Prostate gland (tissue), 2 donors: ENCODE results near the gene DNM3. TPM values are rescaled to one million over a fixed set of nuclear protein-coding genes. Genes with fewer than 3 reads are reported as not detected.

Experiments used
- DNase-seq: peaks from one replicate; pipeline ENCODE4 v3.0.0-alpha.2; 2019; ENCODE audit warnings: low spot score
- H3K27ac ChIP-seq, 2 donors: fragments of 200-600 bp; sonication (generic); 2 replicates each; pipeline ENCODE4 v1.5.1; 2017 to 2019
- H3K27me3 ChIP-seq: fragments of 200-600 bp; sonication (generic); replicated peaks from 2 replicates; pipeline ENCODE4 v1.5.1; 2019; ENCODE audit not compliant: insufficient read depth
- H3K36me3 ChIP-seq, 2 donors: fragments of 200-600 bp; sonication (generic); 1 replicate in 1 of 2; 2 replicates in 1 of 2; pipeline versions ENCODE4 v1.5.1 to v1.8.1; 2017 to 2019
- H3K4me1 ChIP-seq: fragments of 200-600 bp; sonication (generic); replicated peaks from 2 replicates; pipeline ENCODE4 v1.5.1; 2019
- H3K4me3 ChIP-seq, 2 donors: fragments of 200-600 bp; sonication (generic); 2 replicates each; pipeline ENCODE4 v1.5.1; 2017 to 2019
- H3K9me3 ChIP-seq: fragments of 200-600 bp; sonication (generic); 2 replicates; pipeline ENCODE4 v1.5.1; 2017
- POLR2A ChIP-seq: fragments of 450-650 bp; IDR thresholded peaks from one replicate; pipeline ENCODE4 v1.6.1; 2016; ENCODE audit warnings: antibody characterized with exemption, mild to moderate bottlenecking
- POLR2AphosphoS5 ChIP-seq: sonication (generic); formaldehyde crosslinking; IDR thresholded peaks from one replicate; pipeline ENCODE4 v1.6.1; 2017; ENCODE audit warnings: antibody characterized with exemption
- WGBS: methylation state at CpG from one replicate; pipeline ENCODE4 v1.1.5; 2018; 5-methylcytosine and 5-hydroxymethylcytosine counted together
- intact Hi-C: fragments of 100-400 bp; cut with DNase I; formaldehyde crosslinking; loops from one replicate; pipeline ENCODE4 v1.14.2; 2022
- total RNA-seq, 2 donors: library from RNA; depleted of rRNA; stranded (reverse); fragments of >200 nt; gene quantifications; one replicate each; pipeline ENCODE4 v1.1.0, GENCODE V29; 2016
- TF ChIP-seq, protein P1 (sequence below), 4 experiments: fragments of 200-600 bp in 2 of 4; fragments of 450-650 bp in 2 of 4; sonication (generic) in 2 of 4; IDR thresholded peaks; 1 replicate in 3 of 4; 2 replicates in 1 of 4; pipeline ENCODE4 v1.5.1; 2016 to 2019; ENCODE audit warnings: antibody characterized with exemption in 4 of 4, mild to moderate bottlenecking in 2 of 4, moderate library complexity in 2 of 4

DNM3 gene
- total RNA-seq, 2 donors from 2014 or later, result 2.3 to 5.3 TPM

- intact Hi-C loops, result no loop called here
- H3K27ac ChIP-seq, result no peak overlapping the region
- H3K27me3 ChIP-seq, result no peaks in the 10 kb centered on the region
- H3K4me3 ChIP-seq, result no peak overlapping the region
- TF ChIP-seq POLR2A (no peak), POLR2AphosphoS5 (no peak)
- TF ChIP-seq, protein P1, sequence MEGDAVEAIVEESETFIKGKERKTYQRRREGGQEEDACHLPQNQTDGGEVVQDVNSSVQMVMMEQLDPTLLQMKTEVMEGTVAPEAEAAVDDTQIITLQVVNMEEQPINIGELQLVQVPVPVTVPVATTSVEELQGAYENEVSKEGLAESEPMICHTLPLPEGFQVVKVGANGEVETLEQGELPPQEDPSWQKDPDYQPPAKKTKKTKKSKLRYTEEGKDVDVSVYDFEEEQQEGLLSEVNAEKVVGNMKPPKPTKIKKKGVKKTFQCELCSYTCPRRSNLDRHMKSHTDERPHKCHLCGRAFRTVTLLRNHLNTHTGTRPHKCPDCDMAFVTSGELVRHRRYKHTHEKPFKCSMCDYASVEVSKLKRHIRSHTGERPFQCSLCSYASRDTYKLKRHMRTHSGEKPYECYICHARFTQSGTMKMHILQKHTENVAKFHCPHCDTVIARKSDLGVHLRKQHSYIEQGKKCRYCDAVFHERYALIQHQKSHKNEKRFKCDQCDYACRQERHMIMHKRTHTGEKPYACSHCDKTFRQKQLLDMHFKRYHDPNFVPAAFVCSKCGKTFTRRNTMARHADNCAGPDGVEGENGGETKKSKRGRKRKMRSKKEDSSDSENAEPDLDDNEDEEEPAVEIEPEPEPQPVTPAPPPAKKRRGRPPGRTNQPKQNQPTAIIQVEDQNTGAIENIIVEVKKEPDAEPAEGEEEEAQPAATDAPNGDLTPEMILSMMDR (IDR thresholded peaks at IDR 0.05), result no peak
- no peaks in the 10 kb centered on the region for H3K36me3 ChIP-seq
- H3K4me1 ChIP-seq, result no peaks in the 10 kb centered on the region
- DNase-seq, result no peak
- no peaks in the 10 kb centered on the region for H3K9me3 ChIP-seq
- 98% methylated on average over 2 of the region's 2 CpGs for WGBS
Measured at GRCh38 chr1:172178886-172179285, 337.6 kb downstream of the DNM3 start.

- 50% methylated on average over 3 of the region's 3 CpGs for WGBS
- Histone ChIP-seq H3K9me3 (no peaks in the 10 kb centered on the region), H3K4me1 (no peaks in the 10 kb centered on the region), H3K36me3 (no peaks in the 10 kb centered on the region), H3K27me3 (no peaks in the 10 kb centered on the region), H3K4me3 (no peak overlapping the region), H3K27ac (no peak overlapping the region)
- DNase-seq, result no peak
- TF ChIP-seq, protein P1 (IDR thresholded peaks at IDR 0.05), result no peak
- TF ChIP-seq POLR2A, result no peak
- intact Hi-C loops, result loop anchor here (5.0 kb wide), 1 partner anchor 33 kb away; no protein-coding TSS in a partner anchor
Measured at GRCh38 chr1:172179918-172180317, 338.6 kb downstream of the DNM3 start.

DNA sequence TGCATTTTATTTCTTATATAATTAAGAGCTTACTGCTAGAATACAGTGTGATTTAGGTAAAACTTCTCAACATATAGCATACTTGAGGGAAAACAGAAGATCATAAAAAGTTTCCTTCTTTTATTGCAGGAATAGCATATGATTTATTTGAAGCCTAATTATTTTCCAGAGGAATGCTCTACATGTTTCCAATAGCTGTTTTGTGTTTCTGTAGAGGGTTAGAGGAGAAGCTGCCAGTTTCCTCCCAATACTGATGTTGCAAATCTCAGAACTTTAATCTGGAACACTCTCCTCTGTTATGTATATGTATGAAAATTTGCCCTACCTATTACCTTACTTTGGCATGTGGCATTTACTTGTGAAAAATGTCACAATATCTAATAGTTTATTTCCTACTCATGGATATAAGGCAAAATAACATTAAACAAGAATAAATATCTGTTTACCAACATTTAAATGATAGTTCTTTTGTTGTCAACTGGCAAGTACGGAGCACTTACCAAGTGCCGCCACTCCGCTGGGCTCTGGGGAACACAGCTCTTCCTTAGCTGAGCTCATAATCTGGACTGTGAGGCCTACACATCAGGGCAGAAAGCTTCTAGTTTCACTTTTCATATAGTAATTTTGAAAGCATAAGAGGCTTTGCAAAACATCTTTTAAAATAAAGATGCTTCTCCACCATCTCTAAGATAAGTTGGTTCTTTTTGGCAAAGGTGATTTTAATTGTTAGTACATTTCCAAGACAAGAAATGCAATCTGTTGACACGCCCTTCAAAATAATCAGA is 339.4 kb downstream of the DNM3 start:
- H3K36me3 ChIP-seq, result no peaks in the 10 kb centered on the region
- TF ChIP-seq POLR2AphosphoS5 (no peak), POLR2A (no peak)
- TF ChIP-seq, protein P1 (IDR thresholded peaks at IDR 0.05), result no peak
- H3K9me3 ChIP-seq, result no peaks in the 10 kb centered on the region
- intact Hi-C loops, result loop anchor here (5.0 kb wide), 1 partner anchor 33 kb away; no protein-coding TSS in a partner anchor
- DNase-seq, result peak; percentile 5
- no peaks in the 10 kb centered on the region for H3K4me1 ChIP-seq
- H3K27ac ChIP-seq, result peak overlapping the region; percentile 6 to 46
- no peak overlapping the region for H3K4me3 ChIP-seq
- WGBS, result 49% methylated on average over 4 of the region's 4 CpGs
- no peaks in the 10 kb centered on the region for H3K27me3 ChIP-seq

DNA sequence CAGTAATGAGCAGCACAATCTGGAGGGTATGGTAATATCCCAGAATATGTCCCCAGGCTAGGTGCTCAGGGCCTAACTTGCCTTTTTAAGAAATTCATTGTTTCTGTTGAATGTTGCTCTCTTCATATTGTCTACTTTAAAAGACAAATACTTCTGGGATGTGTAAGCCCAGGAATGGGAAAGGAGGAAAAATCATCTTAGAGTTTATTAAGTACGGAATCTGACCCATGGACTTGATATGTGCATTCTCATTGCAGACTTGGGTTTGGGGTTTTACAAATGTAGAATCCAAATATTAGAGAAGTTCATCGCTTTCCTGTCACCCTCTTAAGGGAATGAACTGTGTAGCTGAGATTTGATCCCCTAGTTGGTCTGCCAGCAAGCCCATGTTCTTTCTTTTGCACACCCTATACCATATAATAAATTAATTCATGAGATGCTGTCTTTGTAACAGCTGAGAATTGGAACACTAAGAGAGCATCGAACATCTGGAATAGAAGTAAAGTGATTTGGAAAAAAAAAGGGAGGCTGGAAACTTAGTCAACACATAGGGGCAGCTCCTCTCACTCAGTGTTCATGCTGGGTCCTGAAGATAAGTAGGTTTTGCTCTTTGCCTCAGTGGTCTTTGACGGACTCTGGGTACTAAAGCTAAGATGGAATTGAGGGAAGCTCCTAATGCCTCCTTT is 343.4 kb downstream of the DNM3 start:
- no peak overlapping the region for H3K27ac ChIP-seq
- no peak for DNase-seq
- WGBS, result 89% methylated on average over 4 of the region's 4 CpGs
- no peak for TF ChIP-seq POLR2A
- TF ChIP-seq, protein P1 (IDR thresholded peaks at IDR 0.05), result no peak
- TF ChIP-seq POLR2AphosphoS5, result no peak
- H3K27me3 ChIP-seq, result no peaks in the 10 kb centered on the region
- H3K4me3 ChIP-seq, result no peak overlapping the region
- no peaks in the 10 kb centered on the region for H3K36me3 ChIP-seq
- intact Hi-C loops, result loop anchor here (5.0 kb wide), 1 partner anchor 37 kb away; no protein-coding TSS in a partner anchor
- H3K4me1 ChIP-seq, result no peaks in the 10 kb centered on the region
- H3K9me3 ChIP-seq, result no peaks in the 10 kb centered on the region
